Ectodermal cell (in vitro differentiated cells): ENCODE results near the gene CNIH2. TPM values are rescaled to one million over a fixed set of nuclear protein-coding genes. Genes with fewer than 3 reads are reported as not detected.

Experiments used
- H3K27ac ChIP-seq: 2 replicates; pipeline ENCODE4 v1.7.0; 2013; ENCODE audit warnings: mild to moderate bottlenecking, low read depth, low read length; ENCODE audit not compliant: insufficient read depth, poor library complexity, severe bottlenecking
- H3K27me3 ChIP-seq: 2 replicates; pipeline ENCODE4 v1.7.0; 2013; ENCODE audit warnings: mild to moderate bottlenecking, low read length; ENCODE audit not compliant: insufficient read depth, control insufficient read depth, poor library complexity, severe bottlenecking
- H3K36me3 ChIP-seq: one replicate; pipeline ENCODE4 v1.7.0; 2013; ENCODE audit warnings: low read length; ENCODE audit not compliant: control insufficient read depth, insufficient read depth
- H3K4me1 ChIP-seq: one replicate; pipeline ENCODE4 v1.7.0; 2013; ENCODE audit warnings: low read length; ENCODE audit not compliant: control insufficient read depth, insufficient read depth
- H3K4me3 ChIP-seq: 2 replicates; pipeline ENCODE4 v1.7.0; 2013; ENCODE audit warnings: low read depth, low read length, control low read depth; ENCODE audit not compliant: insufficient read depth
- H3K9me3 ChIP-seq: 2 replicates; pipeline ENCODE4 v1.7.0; 2013; ENCODE audit warnings: mild to moderate bottlenecking, low read length, moderate library complexity; ENCODE audit not compliant: control insufficient read depth
- WGBS, 2 experiments: methylation state at CpG; one replicate each; pipeline ENCODE4 v1.1.7; 2013; ENCODE audit warnings: missing lambda C conversion rate in 2 of 2; 5-methylcytosine and 5-hydroxymethylcytosine counted together
- polyA plus RNA-seq, 4 experiments: library from polyadenylated mRNA; stranded (reverse); fragments of 50-300 nt; gene quantifications; one replicate each; pipeline ENCODE4 v1.2.3, GENCODE V29; 2013

CNIH2 gene
- 43.9 TPM for polyA plus RNA-seq (2013, experiment 1 of 4)
- 33.4 TPM for polyA plus RNA-seq (2013, experiment 2 of 4)
- polyA plus RNA-seq (2013, experiment 3 of 4) = 39.5 TPM
- 41.3 TPM for polyA plus RNA-seq (2013, experiment 4 of 4)

DNA sequence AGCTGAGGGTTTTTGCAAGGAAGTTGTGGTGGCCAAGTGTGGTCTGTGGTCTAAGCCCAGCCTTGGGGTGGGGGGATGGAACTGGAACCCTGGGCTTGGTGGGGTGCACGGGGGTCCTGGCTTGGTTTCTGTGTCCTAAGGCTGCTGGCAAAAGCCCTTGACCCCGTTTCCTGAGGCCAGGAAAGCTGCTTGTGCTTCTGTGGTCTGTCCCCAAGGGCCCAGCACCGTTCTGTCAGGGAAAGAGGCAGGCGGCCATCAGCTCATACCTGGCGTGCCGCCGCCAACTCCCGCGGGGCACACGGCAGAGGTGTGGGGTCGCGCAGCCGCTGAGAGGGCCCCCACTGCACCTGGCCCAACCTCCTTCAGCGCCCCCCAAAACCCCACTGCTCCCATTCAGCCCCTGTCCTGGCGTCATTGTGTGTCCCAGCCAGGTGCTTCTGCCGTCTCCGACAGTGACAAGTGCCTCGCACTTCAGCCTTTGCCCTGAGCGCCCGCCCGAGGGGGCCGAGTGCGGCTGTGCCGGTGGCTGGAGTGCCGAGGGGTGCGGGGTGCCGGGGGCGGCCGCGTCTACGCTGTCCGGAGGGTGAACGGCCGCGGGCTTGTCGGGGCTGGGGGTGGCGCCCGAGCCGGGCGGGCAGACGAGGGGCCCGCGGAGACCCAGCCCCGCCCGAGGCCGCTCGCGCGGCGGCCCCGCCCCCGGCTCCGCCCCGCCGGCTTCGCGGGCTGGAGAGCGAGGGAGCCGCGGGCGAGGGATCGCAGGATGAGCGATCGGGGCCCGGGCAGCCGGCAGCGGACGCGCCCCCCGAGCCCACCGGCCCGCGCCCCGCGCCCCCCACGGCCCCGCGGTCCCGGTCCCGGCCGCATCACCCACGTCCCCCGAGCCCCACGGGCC is at the start of gene CNIH2:
CNIH2 (plus strand) TSS at position 705 of the 892 bp plus-strand sequence. CDS start 282 bp downstream, outside the sequence.
- peaks cover 22% of the 10 kb centered on the region for H3K36me3 ChIP-seq
- WGBS, 2 experiments = 2 to 3% methylated on average over 84 of the region's 84 CpGs
- no peaks in the 10 kb centered on the region for H3K9me3 ChIP-seq
- H3K27ac ChIP-seq = peak within 1 kb of the TSS; percentile 20
- H3K27me3 ChIP-seq = no peaks in the 10 kb centered on the region
- H3K4me3 ChIP-seq = peak within 1 kb of the TSS; percentile 40
- H3K4me1 ChIP-seq = peaks cover 36% of the 10 kb centered on the region

DNA sequence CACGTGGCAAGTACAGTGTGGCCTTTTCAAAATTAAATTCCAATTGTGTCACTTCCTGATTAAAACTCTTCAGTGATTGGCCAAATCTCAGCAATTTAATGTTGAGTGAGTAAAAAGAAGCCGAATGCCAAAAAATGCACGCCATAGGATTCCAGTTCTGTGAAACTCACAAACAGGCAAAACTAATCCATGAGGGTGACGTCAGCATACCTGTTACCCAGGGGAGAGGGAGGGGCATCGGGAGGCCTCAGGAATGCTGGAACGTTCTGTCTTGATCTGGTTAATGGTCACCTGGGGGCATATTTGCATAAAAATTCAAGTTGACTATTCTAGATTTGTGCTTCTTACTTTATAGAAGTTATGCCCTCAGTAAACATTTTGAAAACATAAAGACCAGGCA is 49.5 kb upstream of the CNIH2 start:
- WGBS, 2 experiments = 82 to 85% methylated on average over 6 of the region's 6 CpGs
- no peaks in the 10 kb centered on the region for H3K36me3 ChIP-seq
- H3K9me3 ChIP-seq = no peaks in the 10 kb centered on the region

DNA sequence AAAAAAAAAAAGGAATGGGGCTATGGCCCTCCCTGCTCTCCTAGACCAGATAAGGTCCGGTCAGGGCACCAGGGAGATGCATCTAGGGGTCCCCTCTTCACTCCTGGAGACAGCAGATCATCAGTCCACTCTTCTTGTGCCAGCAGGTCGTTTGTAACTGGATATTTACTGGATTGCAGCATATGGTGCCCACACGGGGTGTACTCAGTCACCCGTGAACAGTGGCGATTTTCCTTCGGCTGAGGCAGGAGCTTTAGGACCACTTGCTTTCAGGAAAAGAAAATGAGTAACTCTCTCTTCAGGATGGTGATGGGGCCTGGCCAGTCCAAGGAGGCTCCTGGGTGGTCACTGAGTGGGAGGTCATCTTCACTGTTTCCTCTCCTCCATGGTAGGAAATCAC is 47.8 kb upstream of the CNIH2 start:
- Histone ChIP-seq H3K27ac (no peak overlapping the region), H3K4me1 (no peaks in the 10 kb centered on the region), H3K36me3 (no peaks in the 10 kb centered on the region), H3K9me3 (no peaks in the 10 kb centered on the region), H3K27me3 (no peaks in the 10 kb centered on the region), H3K4me3 (no peak overlapping the region)
- WGBS, 2 experiments = 89 to 96% methylated on average over 6 of the region's 6 CpGs

More for the DNA sequence above, 49.5 kb upstream of the CNIH2 start:
- Histone ChIP-seq H3K4me3 (no peak overlapping the region), H3K27me3 (no peaks in the 10 kb centered on the region), H3K4me1 (no peaks in the 10 kb centered on the region), H3K27ac (no peak overlapping the region)

DNA sequence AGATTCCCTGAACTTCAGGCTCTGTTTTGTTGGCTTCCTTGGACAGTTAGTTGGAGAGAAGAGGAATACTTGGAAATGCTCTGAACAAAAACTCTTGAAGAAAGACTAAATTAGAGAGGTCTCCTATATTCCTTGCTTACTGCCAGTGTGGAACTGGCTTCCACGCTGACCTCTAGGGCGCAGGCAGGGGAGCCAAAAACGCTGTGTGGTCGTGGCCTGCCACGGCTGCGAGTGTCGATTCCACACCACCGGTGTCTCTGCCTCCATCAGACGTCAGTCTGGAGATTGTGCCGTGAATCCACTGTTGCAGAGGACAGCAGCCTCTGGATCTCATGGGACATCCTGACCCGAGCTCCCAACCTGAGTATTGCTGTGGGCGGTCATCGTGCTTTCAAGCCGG is 47.0 kb upstream of the CNIH2 start:
- H3K4me1 ChIP-seq = no peaks in the 10 kb centered on the region
- H3K4me3 ChIP-seq = no peak overlapping the region
- 94% methylated on average over 14 of the region's 14 CpGs for WGBS, 2 experiments
- no peaks in the 10 kb centered on the region for H3K36me3 ChIP-seq
- no peaks in the 10 kb centered on the region for H3K9me3 ChIP-seq
- no peak overlapping the region for H3K27ac ChIP-seq
- H3K27me3 ChIP-seq = no peaks in the 10 kb centered on the region

DNA sequence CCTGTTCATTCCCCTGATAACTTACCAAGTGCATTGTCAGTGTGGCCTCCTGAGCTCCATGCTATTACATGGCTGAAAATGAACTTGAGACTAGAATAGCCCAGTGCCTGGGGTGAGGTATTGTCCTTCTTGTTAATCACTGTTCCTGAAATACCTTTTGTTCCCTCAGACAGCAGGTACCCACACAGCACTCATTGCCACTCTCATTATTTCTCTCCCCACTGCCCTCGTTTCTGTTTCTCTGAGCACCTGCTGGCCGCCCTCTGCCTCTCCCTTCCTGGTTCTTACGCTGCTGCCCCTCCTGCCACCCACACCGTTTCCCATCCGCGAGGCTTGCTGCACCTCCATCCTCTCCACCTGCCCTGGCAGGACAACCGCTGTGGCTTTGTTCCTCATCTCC is 46.4 kb upstream of the CNIH2 start:
- Histone ChIP-seq H3K27ac (no peak overlapping the region), H3K36me3 (no peaks in the 10 kb centered on the region), H3K9me3 (no peaks in the 10 kb centered on the region), H3K4me3 (no peak overlapping the region), H3K27me3 (no peaks in the 10 kb centered on the region), H3K4me1 (no peaks in the 10 kb centered on the region)
- WGBS, 2 experiments = 67 to 75% methylated on average over 7 of the region's 7 CpGs

DNA sequence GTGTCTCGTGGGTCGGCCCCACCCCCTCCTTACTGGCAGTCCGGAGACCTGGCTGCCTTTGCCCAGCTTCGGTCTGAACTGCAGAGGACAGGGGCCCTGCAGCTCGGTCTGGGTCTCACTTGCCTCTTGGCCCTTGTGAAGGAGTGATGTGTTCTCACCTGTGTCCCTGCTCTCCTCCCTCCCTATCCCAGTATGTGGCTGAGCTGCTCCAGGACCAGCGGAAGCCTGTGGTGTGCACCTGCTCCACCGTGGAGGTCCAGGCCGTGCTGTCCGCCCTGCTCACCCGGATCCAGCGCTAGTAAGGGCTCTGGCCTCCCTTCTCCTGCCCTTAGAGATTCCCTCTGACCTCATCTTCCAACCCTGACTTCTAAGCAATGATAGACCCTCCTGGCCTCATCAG is 45.2 kb upstream of the CNIH2 start:
- Histone ChIP-seq H3K9me3 (no peaks in the 10 kb centered on the region), H3K4me1 (no peaks in the 10 kb centered on the region), H3K27ac (no peak overlapping the region), H3K36me3 (no peaks in the 10 kb centered on the region), H3K4me3 (no peak overlapping the region), H3K27me3 (no peaks in the 10 kb centered on the region)
- 93 to 94% methylated on average over 11 of the region's 11 CpGs for WGBS, 2 experiments

DNA sequence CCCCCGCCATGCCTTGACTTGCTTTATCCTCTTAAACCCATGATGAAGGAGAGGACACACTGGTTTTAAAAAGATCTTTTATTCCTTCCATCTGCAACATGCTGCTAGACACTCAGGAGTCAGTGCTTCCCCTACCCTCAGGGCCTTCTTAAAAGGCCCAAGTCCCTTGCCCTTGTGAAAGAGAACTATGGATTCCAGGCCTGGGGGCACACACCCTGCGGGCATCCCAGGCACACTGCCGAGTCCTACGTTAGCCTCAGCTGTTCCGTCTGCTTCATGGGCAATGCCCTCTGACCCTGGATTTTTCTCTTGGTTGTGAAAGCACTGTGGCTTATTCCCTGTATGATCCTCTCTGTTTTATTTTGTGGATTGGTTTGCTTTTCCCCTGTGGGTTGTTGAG is 44.7 kb upstream of the CNIH2 start:
- Histone ChIP-seq H3K9me3 (no peaks in the 10 kb centered on the region), H3K4me3 (no peak overlapping the region), H3K4me1 (no peaks in the 10 kb centered on the region), H3K27ac (no peak overlapping the region), H3K27me3 (no peaks in the 10 kb centered on the region), H3K36me3 (no peaks in the 10 kb centered on the region)
- WGBS, 2 experiments = 88 to 92% methylated on average over 5 of the region's 5 CpGs

DNA sequence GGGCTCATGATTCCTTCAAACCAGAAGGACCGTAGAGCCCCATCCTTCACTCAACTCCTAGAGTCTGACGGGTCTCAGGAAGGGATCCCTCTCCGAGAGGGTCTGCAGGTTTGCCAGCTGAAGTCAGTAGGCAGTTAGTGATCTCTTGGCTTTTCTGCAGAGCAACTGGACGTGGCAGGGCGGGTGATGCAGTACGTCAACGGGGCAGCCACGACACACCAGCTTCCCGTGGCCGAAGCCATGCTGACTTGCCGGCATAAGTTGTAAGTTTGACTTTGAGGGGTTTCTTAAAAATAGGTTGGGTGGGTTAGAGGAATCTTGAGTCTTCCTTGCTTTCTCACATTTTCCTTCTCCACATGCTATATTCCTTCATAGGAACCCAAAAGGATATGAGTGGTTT is 42.8 kb upstream of the CNIH2 start:
- Histone ChIP-seq H3K27me3 (no peaks in the 10 kb centered on the region), H3K9me3 (no peaks in the 10 kb centered on the region), H3K36me3 (peaks cover 3% of the 10 kb centered on the region), H3K4me1 (peaks cover 6% of the 10 kb centered on the region), H3K27ac (no peak overlapping the region), H3K4me3 (no peak overlapping the region)
- 93 to 95% methylated on average over 11 of the region's 11 CpGs for WGBS, 2 experiments

DNA sequence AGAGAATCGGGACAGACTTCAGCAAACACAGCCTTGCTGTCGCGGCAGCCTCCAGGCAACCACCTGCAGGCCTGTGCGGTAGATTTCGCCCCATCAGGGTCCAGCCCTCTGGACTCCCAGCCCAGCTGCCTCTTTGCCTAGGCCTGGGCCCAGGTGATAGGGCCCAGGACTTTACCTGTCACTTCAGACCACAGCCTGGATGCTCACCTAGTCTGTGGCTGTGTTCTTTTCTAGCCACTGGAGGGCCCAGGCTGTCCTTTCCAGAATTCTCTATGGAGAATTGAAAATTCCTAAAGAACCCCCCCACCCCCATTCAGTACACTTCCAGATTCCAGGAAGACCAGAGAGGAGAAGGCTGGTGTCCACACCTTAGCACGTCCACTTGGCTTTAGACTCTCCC is 40.1 kb upstream of the CNIH2 start:
- peaks cover 7% of the 10 kb centered on the region for H3K4me1 ChIP-seq
- H3K27me3 ChIP-seq = no peaks in the 10 kb centered on the region
- H3K4me3 ChIP-seq = no peak overlapping the region
- H3K27ac ChIP-seq = no peak overlapping the region
- no peaks in the 10 kb centered on the region for H3K9me3 ChIP-seq
- H3K36me3 ChIP-seq = peaks cover 3% of the 10 kb centered on the region
- WGBS, 2 experiments = 94 to 97% methylated on average over 6 of the region's 6 CpGs

DNA sequence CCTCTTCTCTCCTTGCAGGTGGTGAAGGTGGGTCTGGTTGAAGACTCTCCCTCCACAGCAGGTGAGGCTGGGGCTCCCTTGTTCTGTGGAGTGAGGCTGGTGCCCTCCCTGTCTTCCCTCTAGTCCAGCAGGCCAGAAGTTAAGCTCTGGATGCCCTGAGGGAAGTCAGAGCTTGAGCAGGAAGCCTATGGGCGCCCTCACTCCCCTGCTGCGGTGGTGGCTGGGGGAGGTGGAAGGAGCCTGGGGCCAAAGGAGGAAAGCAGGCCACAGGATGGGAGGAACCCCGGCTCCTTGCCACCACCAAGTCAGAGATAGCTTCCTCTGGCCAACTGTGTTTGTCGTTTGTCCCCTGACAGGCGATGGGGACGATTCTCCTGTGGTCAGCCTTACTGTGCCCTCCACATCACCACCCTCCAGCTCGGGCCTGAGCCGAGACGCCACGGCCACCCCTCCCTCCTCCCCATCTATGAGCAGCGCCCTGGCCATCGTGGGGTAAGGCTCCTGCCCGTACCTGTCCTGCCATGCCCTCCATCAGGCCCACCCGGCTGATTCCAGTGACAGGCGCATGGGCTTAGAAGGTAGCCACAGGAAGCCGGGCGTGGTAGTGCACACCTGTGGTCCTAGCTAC is 39.1 kb upstream of the CNIH2 start:
- peaks cover 3% of the 10 kb centered on the region for H3K36me3 ChIP-seq
- WGBS, 2 experiments = 93 to 95% methylated on average over 17 of the region's 17 CpGs
- H3K27me3 ChIP-seq = no peaks in the 10 kb centered on the region

More for the DNA sequence above, 39.1 kb upstream of the CNIH2 start:
- peaks cover 7% of the 10 kb centered on the region for H3K4me1 ChIP-seq
- H3K9me3 ChIP-seq = no peaks in the 10 kb centered on the region
- H3K27ac ChIP-seq = no peak overlapping the region
- no peak overlapping the region for H3K4me3 ChIP-seq
